ENCODE data around the gene YWHAQ.
"Not testable (repeated sequence)": the region's sequence is repeated elsewhere in the genome, so short reads cannot be mapped to it uniquely, and the experiment has no call there.

The YWHAQ gene

DNA sequence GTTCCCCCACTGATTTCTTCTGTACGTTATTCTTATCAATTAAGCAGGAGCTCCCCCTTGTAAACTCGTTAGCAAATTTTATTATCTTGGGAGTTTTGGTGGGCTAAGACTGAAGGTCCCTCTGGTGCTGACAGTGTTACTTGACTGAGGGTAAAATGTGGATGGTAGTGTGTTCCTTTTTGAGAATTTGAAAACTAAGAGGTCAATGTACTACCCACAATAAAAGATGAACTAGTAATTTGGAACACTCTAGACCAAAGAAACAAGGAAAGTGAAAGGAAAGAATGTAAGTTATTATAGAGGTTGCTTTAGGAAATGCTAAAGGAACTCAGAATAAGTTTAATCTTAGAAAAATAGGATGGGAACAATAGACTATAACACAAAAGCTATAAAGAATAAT lies 35.1 kb downstream of the YWHAQ start:
- no peak for DNase-seq (ENCODE audit: low read depth)
- TF ChIP-seq, protein P1, sequence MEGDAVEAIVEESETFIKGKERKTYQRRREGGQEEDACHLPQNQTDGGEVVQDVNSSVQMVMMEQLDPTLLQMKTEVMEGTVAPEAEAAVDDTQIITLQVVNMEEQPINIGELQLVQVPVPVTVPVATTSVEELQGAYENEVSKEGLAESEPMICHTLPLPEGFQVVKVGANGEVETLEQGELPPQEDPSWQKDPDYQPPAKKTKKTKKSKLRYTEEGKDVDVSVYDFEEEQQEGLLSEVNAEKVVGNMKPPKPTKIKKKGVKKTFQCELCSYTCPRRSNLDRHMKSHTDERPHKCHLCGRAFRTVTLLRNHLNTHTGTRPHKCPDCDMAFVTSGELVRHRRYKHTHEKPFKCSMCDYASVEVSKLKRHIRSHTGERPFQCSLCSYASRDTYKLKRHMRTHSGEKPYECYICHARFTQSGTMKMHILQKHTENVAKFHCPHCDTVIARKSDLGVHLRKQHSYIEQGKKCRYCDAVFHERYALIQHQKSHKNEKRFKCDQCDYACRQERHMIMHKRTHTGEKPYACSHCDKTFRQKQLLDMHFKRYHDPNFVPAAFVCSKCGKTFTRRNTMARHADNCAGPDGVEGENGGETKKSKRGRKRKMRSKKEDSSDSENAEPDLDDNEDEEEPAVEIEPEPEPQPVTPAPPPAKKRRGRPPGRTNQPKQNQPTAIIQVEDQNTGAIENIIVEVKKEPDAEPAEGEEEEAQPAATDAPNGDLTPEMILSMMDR (IDR thresholded peaks at IDR 0.05; ENCODE audit: control insufficient read depth, extremely low read depth, insufficient read depth) = no peak
- no peak overlapping the region for H3K4me3 ChIP-seq (ENCODE audit: low read depth, low read length)

DNA sequence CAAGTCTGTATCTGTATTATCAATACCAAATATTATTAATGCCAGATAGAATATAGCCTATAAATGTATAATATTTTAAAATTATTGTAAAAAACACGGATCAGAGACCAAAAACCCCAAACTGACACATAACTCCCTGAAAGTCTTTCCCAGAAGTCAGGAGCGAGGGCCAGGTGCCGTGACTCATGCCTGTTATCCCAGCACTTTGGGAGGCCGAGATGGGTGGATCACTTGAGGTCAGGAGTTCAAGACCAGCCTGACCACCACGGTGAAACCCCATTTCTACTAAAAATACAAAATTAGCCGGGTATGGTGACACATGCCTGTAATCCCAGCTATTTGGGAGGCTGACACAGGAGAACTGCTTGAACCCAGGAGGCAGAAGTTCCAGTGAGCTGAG lies 35.5 kb downstream of the YWHAQ start:
- not testable (repeated sequence) for DNase-seq (ENCODE audit: low read depth)

DNA sequence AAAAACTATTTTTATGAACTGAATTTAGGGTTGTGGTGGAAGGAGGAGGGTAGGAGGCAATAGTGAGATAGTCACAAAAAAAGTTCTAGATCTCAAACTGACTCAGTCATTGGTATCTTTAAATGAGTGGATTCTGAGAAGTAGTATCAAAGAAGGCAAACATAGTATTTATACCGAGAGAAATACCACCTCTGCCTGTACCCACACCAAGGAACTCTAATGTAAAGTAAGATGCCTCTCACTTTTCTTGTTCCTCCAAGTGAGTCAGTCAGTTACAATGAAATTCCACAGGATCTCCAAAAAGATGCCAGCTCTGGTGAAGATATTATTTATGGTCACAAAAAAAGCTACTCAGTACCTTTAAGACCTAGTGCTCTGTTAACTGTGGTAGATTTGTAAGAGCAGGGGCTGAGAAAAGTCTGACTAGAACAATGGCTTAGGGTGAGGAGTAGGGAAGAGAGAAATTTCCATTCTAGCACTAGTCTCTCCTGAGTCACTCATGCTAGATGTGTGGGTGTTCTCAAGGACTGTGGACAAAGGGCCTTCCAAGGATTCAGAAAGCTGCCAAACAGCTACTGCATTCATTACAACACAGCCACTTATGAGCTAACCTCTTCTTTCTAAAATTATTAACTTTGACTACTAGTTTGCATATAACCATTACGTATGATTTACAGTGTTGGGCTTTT lies 36.3 kb downstream of the YWHAQ start:
- TF ChIP-seq, protein P1 (IDR thresholded peaks at IDR 0.05; ENCODE audit: control insufficient read depth, extremely low read depth, insufficient read depth) = no peak
- no peak overlapping the region for H3K4me3 ChIP-seq (ENCODE audit: low read depth, low read length)
- no peak for DNase-seq (ENCODE audit: low read depth)

More for the DNA sequence above, 35.5 kb downstream of the YWHAQ start:
- H3K4me3 ChIP-seq (ENCODE audit: low read depth, low read length) = not testable (repeated sequence)

DNA sequence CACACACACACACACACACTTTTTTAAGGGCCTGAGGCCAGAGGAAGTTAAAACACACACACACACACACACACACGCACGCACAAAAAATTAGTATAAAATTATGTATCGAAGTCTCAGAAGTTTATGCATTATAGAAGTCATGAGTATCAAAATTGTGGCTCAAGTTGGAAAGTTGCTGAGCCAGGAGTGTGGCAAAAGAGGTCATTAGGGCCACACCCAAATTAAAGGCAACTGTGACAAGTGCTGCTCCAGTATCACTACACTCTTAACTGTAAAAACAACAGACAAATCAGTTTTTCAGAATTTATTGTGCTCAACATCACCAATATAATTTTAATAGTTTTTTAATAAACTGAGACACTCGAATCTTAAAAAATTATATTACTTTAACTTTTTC lies 36.9 kb downstream of the YWHAQ start:
- DNase-seq (ENCODE audit: low read depth) = no peak
- TF ChIP-seq, protein P1 (IDR thresholded peaks at IDR 0.05; ENCODE audit: control insufficient read depth, extremely low read depth, insufficient read depth) = no peak
- no peak overlapping the region for H3K4me3 ChIP-seq (ENCODE audit: low read depth, low read length)

DNA sequence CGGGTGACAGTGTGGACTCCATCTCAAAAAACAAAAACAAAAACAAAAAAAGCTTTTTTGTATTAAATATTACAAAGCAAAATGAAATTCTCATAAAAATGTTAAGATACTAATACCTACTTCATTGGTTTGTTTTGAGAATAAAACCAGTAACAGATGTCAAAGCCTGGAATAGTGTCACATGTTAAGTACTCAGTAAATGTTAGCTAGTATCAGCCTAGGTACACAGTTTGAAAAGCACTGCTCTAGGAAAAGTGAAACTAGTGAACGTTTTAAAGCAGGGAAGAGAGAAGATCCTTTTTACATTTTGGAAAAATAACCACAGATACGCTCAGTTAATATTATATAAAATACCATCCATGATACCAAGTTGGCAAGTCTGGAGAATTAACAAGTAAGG lies 38.1 kb downstream of the YWHAQ start:
- TF ChIP-seq, protein P1 (IDR thresholded peaks at IDR 0.05; ENCODE audit: control insufficient read depth, extremely low read depth, insufficient read depth) = no peak
- H3K4me3 ChIP-seq (ENCODE audit: low read depth, low read length) = no peak overlapping the region

DNA sequence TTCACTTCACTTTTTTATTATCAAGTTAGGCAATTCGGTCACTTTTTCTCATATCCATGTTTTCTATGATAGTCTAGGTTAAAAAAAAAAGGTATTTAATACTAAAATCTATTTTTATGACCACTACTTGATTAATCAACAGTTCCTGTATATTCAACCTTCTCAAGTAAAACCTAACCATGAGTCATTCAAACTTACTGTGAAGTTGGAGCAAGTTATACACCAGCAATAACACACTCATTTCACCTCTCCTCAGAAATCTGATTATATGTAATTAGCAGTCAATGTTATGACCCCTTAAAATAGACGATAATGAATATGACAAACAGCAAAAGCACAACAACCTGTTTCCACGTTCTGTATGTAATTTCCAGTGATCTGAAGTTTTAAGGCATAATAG lies 40.2 kb downstream of the YWHAQ start:
- TF ChIP-seq, protein P1 (IDR thresholded peaks at IDR 0.05; ENCODE audit: control insufficient read depth, extremely low read depth, insufficient read depth) = no peak

More for the DNA sequence above, 38.1 kb downstream of the YWHAQ start:
- no peak for DNase-seq (ENCODE audit: low read depth)

DNA sequence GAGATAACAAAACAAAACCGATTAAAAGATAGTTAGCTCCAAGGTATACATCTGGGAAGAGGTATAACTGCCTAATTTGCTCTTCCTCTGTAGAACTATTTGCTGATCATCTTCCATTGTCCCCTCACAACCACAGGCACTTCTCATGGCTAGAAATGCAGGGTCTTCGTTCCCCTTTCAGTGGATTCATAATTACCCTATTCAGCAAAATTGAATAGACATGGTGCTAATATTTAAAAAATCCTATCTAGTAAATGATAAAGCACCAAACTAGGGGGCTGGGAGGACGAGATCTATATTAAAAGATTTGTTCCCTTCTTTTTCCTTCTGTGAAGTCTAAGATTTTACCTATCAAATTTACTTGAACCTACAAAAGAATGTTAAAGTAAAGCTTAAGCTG lies 44.3 kb downstream of the YWHAQ start:
- no peak overlapping the region for H3K4me3 ChIP-seq (ENCODE audit: low read depth, low read length)
- TF ChIP-seq, protein P1 (IDR thresholded peaks at IDR 0.05; ENCODE audit: control insufficient read depth, extremely low read depth, insufficient read depth) = no peak
- DNase-seq (ENCODE audit: low read depth) = no peak

More for the DNA sequence above, 40.2 kb downstream of the YWHAQ start:
- no peak overlapping the region for H3K4me3 ChIP-seq (ENCODE audit: low read depth, low read length)
- DNase-seq (ENCODE audit: low read depth) = no peak
